Kidney (tissue), 14 donors: ENCODE measurements around the gene SPTBN1. TPM values are rescaled to one million over a fixed set of nuclear protein-coding genes. Genes with fewer than 3 reads are reported as not detected.
"Not testable (repeated sequence)": the region's sequence is repeated elsewhere in the genome, so short reads cannot be mapped to it uniquely, and the experiment has no call there.

Experiments used
- DNase-seq, 5 donors: peaks; one replicate each; pipeline ENCODE4 v3.0.0-alpha.2; 2013 to 2020
- FAIRE-seq: peaks from 2 replicates; lab custom pipeline; 2012; peaks lifted over from hg19 to GRCh38; lab: Jason Lieb, UNC
- H3K27ac ChIP-seq, 2 donors: one replicate each; pipeline ENCODE4 v1.7.0; 2013; ENCODE audit warnings: low read depth in 2 of 2, low read length in 2 of 2, inconsistent platforms in 1 of 2
- H3K27me3 ChIP-seq: one replicate; pipeline ENCODE4 v1.7.1; 2013; ENCODE audit warnings: low read length, inconsistent platforms; ENCODE audit not compliant: control insufficient read depth, insufficient read depth
- H3K36me3 ChIP-seq, 3 donors: one replicate each; pipeline versions ENCODE4 v1.7.0 to v1.7.1; 2013; ENCODE audit warnings: low read length in 3 of 3, control low read depth in 1 of 3, inconsistent platforms in 1 of 3; ENCODE audit not compliant: insufficient read depth in 3 of 3, control insufficient read depth in 2 of 3
- H3K4me1 ChIP-seq, 3 donors: one replicate each; pipeline versions ENCODE4 v1.7.0 to v1.7.1; 2013; ENCODE audit warnings: low read length in 3 of 3, inconsistent platforms in 1 of 3, low read depth in 1 of 3; ENCODE audit not compliant: control insufficient read depth in 2 of 3, insufficient read depth in 2 of 3
- H3K4me3 ChIP-seq, 3 donors: one replicate each; pipeline versions ENCODE4 v1.7.0 to v1.8.1; 2013; ENCODE audit warnings: low read length in 3 of 3, control low read depth in 1 of 3, inconsistent platforms in 1 of 3
- H3K9ac ChIP-seq, 3 donors: one replicate each; pipeline versions ENCODE4 v1.7.0 to v1.7.1; 2013; ENCODE audit warnings: low read length in 3 of 3, control low read depth in 1 of 3, inconsistent platforms in 1 of 3
- H3K9me3 ChIP-seq, 3 donors: one replicate each; pipeline versions ENCODE4 v1.7.0 to v1.7.1; 2013; ENCODE audit warnings: low read length in 3 of 3, control low read depth in 1 of 3, inconsistent platforms in 1 of 3; ENCODE audit not compliant: control insufficient read depth in 2 of 3, insufficient read depth in 1 of 3
- intact Hi-C: fragments of 100-400 bp; cut with DNase I; formaldehyde crosslinking; loops from one replicate; pipeline ENCODE4 v1.11.1; 2022
- polyA plus RNA-seq: library from polyadenylated mRNA; stranded (reverse); fragments of 350-450 nt; fragmentation: Illumina TruSeq; extraction: RNeasy Lipid Tissue Mini Kit (QIAGEN cat#74804); gene quantifications from one replicate; pipeline ENCODE4 v1.2.3, GENCODE V29; 2014; ENCODE audit warnings: low read depth, low replicate concordance; ENCODE audit not compliant: insufficient read depth
- total RNA-seq: library from RNA; stranded (reverse); fragmentation: NEBNext Ultra II Directional; extraction: Animal tissue kit (Norgen Biotek cat#: 25700); gene quantifications from one replicate; pipeline ENCODE4 v1.2.1, GENCODE V29; 2021
- TF ChIP-seq, protein P1 (sequence below): IDR thresholded peaks from 3 replicates; pipeline ENCODE4 v1.5.1; 2012; ENCODE audit warnings: mild to moderate bottlenecking, moderate library complexity, borderline replicate concordance; ENCODE audit not compliant: insufficient read depth; ENCODE audit errors: extremely low read depth
- donor health status: control.
- donor health status: control.
- donor health status: control.
- donor health status: control.
- donor health status: control.
- donor health status: DM: yes; HTN: yes; CAD: no.
- donor health status: Normal renal cell carcinoma (clear cell type).

The SPTBN1 gene
- total and polyA plus RNA-seq, 2 donors from 2014 or later = 93.2 to 313 TPM

GRCh38 chr2:54480025-54480424 is 23.9 kb downstream of the SPTBN1 start:
- no peaks in the 10 kb centered on the region for H3K9me3 ChIP-seq
- H3K4me1 ChIP-seq = peaks cover 3 to 46% (median 35%) of the 10 kb centered on the region in 3 donors
- TF ChIP-seq, protein P1, sequence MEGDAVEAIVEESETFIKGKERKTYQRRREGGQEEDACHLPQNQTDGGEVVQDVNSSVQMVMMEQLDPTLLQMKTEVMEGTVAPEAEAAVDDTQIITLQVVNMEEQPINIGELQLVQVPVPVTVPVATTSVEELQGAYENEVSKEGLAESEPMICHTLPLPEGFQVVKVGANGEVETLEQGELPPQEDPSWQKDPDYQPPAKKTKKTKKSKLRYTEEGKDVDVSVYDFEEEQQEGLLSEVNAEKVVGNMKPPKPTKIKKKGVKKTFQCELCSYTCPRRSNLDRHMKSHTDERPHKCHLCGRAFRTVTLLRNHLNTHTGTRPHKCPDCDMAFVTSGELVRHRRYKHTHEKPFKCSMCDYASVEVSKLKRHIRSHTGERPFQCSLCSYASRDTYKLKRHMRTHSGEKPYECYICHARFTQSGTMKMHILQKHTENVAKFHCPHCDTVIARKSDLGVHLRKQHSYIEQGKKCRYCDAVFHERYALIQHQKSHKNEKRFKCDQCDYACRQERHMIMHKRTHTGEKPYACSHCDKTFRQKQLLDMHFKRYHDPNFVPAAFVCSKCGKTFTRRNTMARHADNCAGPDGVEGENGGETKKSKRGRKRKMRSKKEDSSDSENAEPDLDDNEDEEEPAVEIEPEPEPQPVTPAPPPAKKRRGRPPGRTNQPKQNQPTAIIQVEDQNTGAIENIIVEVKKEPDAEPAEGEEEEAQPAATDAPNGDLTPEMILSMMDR = no peak
- no peak for FAIRE-seq
- no peak for DNase-seq
- no peaks in the 10 kb centered on the region for H3K36me3 ChIP-seq
- no peak overlapping the region for H3K4me3 ChIP-seq
- intact Hi-C loops = no loop called here
- no peak overlapping the region for H3K9ac ChIP-seq
- no peaks in the 10 kb centered on the region for H3K27me3 ChIP-seq
- peak overlapping the region in 1 of 2 donors; percentile 30 for H3K27ac ChIP-seq

GRCh38 chr2:54481686-54482085 is 25.6 kb downstream of the SPTBN1 start:
- peaks cover 3 to 46% (median 32%) of the 10 kb centered on the region in 3 donors for H3K4me1 ChIP-seq
- H3K4me3 ChIP-seq = no peak overlapping the region
- no peaks in the 10 kb centered on the region for H3K9me3 ChIP-seq
- intact Hi-C loops = no loop called here
- no peaks in the 10 kb centered on the region for H3K36me3 ChIP-seq
- no peak overlapping the region for H3K9ac ChIP-seq
- FAIRE-seq (no peak), DNase-seq (no peak)
- H3K27ac ChIP-seq = peak overlapping the region; percentile 14 to 48
- no peaks in the 10 kb centered on the region for H3K27me3 ChIP-seq
- TF ChIP-seq, protein P1 = no peak

GRCh38 chr2:54482715-54483114 is 26.6 kb downstream of the SPTBN1 start:
- H3K9ac ChIP-seq = no peak overlapping the region
- TF ChIP-seq, protein P1 = no peak
- no peaks in the 10 kb centered on the region for H3K9me3 ChIP-seq
- no peaks in the 10 kb centered on the region for H3K27me3 ChIP-seq
- FAIRE-seq = no peak
- DNase-seq = no peak
- no peaks in the 10 kb centered on the region for H3K36me3 ChIP-seq
- H3K27ac ChIP-seq = no peak overlapping the region
- intact Hi-C loops = no loop called here
- H3K4me1 ChIP-seq = peaks cover 3 to 46% (median 32%) of the 10 kb centered on the region in 3 donors
- H3K4me3 ChIP-seq = no peak overlapping the region

GRCh38 chr2:54483426-54483825 is 27.3 kb downstream of the SPTBN1 start:
- TF ChIP-seq, protein P1 = no peak
- H3K4me1 ChIP-seq = peaks cover 3 to 39% (median 26%) of the 10 kb centered on the region in 3 donors
- no peak overlapping the region for H3K27ac ChIP-seq
- H3K36me3 ChIP-seq = no peaks in the 10 kb centered on the region
- no peaks in the 10 kb centered on the region for H3K9me3 ChIP-seq
- no peak for FAIRE-seq
- no peak overlapping the region for H3K4me3 ChIP-seq
- no peak overlapping the region for H3K9ac ChIP-seq
- H3K27me3 ChIP-seq = no peaks in the 10 kb centered on the region
- intact Hi-C loops = no loop called here
- DNase-seq = no peak

- H3K27ac ChIP-seq, intact Hi-C loops, H3K27me3 ChIP-seq, FAIRE-seq, DNase-seq, H3K9ac ChIP-seq, H3K9me3 ChIP-seq, H3K4me3 ChIP-seq, H3K36me3 ChIP-seq: not testable (repeated sequence)
- peaks cover 3 to 26% (median 24%) of the 10 kb centered on the region in 3 donors for H3K4me1 ChIP-seq
Observed at GRCh38 chr2:54485756-54486155, 29.6 kb downstream of the SPTBN1 start.
